ENCODE measurements around the gene C2CD2.
"Not testable (repeated sequence)": the region's sequence is repeated elsewhere in the genome, so short reads cannot be mapped to it uniquely, and the experiment has no call there.

Gene C2CD2

DNA sequence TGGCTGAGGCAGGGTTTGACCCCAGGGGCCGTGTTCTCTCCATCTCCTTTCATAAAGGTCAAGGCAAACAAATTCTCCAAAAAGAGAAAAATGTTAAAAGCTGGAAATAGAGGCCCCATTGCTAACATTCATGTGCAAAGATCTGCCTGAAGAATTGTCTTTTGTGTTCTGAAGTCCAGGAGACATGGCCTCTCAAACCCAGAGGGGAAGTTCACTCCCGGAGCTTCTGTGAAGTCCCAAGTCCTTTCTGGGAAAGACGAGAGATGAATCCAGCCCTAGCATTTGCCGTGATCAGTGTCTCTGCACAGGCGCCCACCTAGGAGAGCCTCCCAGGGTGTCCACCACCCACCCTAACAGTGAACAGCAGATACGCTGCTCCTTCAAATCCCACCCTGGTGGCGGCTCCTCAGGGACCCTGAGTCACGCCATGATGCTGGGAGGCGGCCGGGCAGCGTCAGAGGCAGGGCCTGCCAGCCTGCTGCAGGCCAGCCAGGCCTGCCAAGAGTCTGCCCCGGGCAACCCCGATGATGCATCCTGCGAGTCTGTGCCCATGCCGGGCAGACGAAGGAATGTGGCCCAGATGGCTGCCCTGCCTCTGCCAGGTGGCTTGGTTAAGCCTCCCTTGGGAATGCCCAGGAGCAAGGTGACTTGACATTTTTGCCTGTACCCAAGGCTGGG, 5.2 kb upstream of the C2CD2 start:
- DNase-seq (ENCODE audit: low read depth), result no peak

DNA sequence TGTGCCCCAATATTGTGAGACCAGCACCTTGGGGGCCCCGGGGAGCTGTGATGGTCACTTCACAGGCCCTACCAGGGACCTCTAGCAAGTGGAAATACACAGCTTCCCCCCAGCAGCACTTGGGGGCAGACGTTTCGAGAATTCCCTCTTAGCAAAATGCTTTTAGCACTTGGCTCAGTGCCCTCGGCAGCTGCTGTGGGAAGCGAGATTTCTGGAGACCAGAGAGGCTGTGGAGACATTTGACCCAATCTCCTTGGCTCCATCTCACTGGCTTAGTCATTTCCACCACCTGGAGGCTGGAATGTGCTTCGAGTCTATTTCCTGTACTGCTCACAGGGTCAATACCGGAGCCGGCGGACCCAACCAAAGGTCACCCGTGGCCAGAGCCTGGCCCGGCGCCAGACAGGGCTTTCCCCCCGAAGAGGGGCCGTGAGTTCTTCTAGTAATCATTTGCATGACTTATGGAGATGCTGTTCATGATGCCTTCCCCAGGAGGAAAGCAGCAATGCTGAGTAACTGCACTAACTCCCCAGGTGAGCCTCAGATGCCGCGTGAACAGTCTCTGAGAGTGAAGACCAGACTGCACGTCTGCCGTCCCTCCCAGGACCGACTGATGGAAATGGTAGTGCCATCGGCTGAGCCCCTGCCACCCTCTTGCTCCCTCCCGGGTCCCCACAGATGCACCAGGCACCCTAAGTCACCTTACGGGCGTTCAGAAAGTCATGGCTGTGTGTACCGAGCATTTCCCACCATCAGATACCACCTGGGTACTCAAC, 4.4 kb upstream of the C2CD2 start:
- peak; percentile 64 for DNase-seq (ENCODE audit: low read depth)

DNA sequence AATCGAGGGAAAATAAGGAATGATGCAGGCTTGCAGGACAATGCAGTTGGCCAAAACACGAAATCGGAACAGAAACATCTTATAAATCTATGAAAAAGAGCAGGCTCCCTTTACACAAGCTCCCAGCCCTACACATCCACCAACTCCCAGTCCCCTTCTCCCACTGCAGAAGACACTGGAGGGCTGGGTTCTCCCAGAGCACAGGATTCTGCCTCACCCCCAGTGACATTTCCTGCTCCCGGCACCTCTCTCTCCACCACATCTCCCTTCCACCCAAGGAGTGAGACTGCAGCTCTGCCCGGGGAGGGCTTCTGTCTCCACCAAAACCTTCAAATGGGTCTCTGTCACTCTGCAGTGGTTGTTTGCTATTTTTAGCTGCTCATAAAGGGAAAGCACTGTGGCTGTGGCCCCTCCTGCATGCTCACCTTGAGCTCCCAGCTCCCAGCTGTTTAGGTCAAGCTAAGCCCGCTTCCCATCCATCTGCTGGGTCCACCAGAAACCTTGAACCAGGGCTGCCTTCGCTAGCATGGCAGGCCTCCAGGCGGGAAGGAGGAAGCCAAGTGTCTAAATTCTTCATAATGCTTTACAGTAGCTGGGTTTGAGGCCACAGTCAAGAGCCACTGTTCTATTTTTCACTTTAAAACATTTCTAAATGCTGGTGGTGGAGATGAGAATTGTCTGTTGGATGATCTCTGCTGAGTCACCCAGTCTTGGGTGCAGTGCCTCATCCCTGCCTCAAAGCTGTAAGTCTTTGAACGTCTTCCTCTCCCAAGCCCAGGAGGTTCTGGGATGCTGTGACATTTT, 3.3 kb upstream of the C2CD2 start:
- no peak for DNase-seq (ENCODE audit: low read depth)

DNA sequence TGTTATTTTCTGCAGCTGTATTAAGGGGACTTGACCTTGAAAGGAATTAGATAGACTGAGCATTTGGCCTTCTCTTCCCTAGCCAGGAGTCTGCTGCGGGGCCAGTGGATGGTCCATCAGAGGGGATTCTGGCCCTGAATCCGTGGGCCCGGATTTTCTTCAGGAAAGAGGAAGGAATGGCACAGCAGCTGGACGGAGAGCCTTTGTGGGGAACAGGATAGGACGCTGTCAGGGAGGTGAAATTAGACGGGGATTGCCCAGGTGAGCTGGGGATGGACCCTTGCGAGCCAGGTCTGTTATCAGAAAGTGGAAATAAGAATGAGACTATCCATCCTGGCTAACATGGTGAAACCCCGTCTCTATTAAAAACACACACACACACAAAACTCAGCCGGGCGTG, 1.7 kb upstream of the C2CD2 start:
- DNase-seq (ENCODE audit: low read depth), result no peak

DNA sequence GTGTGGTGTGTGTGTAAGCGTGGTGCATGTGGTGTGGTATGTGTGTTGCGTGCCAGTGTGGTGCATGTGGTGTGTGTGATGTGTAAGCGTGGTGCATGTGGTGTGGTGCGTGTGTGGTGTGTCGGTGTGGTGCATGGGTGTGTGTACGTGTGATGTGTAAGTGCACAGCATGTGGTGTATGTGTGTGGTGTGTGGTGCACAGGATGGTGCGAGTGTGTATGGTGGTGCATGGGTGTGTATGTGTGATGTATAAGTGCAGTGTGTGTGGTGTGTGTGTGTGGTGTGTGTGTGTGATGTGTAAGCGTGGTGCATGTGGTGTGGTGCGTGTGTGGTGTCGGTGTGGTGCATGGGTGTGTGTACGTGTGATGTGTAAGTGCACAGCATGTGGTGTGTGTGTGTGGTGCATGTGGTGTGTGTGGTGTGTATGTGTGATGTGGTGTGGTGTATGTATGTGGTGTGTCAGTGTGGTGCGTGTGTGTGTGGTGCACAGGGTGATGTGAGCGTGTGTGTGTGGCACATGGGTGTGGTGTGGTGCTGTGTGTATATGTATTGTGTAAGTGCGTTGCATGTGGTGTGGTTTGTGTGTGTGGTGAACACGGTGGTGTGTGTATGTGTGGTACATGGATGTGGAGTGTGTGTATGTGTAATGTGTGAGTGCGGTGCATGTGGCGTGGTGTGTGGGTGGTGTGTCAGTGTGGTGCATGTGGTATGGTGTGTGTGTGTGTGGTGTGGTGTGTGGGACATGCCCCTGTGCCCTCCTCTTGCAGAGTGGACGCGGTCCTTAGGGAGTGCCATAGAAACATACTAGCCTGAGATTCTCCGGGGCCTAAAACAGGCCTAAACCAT, 1.1 kb upstream of the C2CD2 start:
- DNase-seq (ENCODE audit: low read depth), result no peak

DNA sequence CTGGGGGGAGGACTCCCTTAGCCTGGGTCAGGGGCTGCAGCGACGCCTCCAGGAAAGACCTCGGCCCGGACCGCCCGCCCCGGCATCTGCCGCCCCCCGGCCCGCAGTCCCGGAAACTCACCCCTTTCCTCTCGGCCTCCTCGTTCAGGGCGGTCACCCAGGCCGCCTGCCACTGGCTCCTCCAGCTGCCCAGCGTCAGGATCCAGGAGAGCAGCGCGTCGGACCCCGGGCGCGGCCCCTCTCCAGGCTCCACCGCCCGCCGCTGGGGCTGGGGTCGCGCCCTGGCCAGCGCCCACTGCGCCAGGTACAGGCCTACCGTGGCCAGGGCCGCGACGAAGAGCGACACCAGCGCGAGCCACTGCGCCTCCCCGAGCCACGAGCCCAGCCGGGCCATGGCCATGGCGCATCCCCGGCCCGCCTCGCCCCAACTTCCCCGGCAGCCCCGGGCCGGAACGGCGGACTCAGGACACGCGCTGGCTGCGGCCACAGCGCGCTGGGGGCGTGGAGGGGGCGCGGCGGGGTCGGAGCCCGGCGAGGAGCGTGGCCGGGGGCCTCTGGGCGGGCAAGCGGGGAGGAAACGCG, 478 bp downstream of the C2CD2 start:
- DNase-seq (ENCODE audit: low read depth), result no peak

DNA sequence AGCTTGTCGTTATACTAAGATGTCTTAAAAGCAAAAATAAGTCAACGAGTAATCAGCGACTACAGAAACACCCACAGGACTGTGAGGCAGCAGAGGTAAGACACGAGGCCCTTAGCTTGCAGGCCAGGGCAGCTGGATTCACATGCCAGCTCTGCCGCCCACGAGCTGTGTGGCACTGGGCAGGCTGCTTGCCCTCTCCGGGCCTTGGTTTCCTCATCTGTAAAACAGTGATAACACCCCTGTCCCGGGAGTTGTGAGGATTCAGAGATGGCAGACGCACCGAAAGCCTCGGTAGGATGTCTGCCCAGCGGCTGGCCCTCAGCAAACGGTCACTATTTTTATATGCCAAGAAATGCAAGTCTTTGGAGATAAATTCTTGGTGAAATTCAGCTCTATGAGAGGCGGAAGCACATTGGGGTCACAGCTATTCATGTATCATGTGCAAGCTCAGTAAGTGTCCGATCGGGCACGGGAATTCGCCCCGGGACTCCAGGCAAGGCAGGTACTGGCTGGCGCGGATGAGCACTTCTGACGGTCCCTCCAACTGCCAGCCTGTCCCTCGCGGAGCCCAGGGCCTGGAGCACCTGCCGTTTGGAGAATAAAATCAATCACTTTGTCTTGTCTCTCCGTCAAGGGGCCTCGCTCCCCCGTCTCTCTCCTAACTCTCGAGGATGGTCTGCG, 1.1 kb downstream of the C2CD2 start:
- DNase-seq (ENCODE audit: low read depth), result no peak

DNA sequence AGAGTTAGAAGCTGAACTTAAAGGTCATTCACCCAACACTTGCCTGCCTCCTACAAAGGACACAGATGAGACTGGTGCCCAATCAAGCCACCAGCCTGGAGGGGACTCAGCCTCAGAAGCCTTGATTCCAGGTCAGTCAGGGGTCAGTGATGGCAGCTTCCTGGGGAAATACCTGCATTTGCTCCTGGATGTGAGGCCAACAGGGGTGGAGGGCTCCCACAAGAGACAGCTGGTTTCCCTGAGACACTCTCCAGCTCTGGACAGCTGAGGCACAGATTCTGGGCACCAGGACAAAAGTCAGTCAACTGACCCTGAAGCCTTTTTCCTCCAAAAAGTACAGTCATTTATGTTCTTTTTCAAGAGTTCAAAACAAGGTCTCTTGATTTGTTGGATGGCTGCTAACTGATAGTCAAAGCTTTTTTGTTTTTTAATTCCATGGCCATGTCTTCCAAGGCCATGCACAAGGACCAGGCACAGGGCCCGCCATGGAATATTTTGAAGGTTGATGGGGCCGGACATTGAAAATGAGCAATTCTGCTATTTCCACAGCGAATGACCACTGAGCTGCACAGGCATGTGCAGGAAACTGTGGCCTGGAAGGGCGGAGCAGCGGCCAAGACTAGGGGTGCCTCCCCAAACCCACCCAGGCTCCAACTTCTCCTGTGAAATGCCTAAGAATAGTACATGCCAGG, 1.8 kb downstream of the C2CD2 start:
- DNase-seq (ENCODE audit: low read depth), result no peak

DNA sequence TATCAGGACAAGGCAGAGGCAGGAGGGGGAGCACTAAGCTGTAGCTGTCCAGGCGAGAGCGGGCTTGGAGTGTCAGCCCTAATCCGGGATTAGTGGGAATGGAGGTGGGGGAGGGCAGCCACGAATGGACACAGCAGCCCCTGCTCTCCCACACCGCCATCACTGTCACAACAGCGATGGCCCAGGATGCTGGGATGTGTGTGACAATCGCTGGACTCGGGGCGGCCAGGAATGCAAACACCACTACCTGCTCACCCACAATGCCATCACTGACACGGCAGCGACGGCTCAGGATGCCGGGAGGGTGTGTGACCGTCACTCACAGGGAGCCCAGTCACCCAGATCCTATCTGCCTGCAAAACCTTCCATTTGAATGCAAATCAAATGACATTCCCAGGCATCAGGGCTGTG, 2.9 kb downstream of the C2CD2 start:
- no peak for DNase-seq (ENCODE audit: low read depth)

DNA sequence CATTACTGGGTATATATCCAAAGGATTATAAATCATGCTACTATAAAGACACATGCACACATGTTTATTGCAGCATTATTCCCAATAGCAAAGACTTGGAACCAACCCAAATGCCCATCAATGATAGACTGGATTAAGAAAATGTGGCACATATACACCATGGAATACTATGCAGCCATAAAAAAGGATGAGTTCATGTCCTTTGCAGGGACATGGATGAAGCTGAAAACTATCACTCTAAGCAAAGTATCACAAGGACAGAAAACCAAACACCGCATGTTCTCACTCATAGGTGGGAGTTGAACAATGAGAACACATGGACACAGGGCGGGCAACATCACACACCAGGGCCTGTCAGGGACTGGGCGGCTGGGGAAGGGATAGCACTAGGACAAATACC, 4.2 kb downstream of the C2CD2 start:
- DNase-seq (ENCODE audit: low read depth), result not testable (repeated sequence)

DNA sequence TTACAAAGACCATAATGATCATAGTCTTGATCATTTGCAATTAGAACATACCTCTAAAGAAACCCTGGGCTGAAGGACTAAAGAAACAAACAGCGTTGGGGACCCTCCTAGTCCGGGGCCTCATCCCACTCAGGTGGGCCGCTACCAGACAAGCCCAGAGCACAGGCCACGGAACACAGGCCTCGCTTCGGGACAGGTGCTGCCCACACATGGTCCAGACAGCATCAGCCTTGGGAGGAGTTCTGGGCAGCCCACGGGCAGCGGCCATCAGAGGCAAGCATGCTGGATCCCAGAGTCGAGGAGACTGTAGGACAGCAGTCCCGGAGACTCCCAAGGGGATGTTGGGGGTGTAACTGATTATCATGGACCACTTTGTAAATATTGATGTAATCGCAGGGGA, 4.9 kb downstream of the C2CD2 start:
- DNase-seq (ENCODE audit: low read depth), result no peak

DNA sequence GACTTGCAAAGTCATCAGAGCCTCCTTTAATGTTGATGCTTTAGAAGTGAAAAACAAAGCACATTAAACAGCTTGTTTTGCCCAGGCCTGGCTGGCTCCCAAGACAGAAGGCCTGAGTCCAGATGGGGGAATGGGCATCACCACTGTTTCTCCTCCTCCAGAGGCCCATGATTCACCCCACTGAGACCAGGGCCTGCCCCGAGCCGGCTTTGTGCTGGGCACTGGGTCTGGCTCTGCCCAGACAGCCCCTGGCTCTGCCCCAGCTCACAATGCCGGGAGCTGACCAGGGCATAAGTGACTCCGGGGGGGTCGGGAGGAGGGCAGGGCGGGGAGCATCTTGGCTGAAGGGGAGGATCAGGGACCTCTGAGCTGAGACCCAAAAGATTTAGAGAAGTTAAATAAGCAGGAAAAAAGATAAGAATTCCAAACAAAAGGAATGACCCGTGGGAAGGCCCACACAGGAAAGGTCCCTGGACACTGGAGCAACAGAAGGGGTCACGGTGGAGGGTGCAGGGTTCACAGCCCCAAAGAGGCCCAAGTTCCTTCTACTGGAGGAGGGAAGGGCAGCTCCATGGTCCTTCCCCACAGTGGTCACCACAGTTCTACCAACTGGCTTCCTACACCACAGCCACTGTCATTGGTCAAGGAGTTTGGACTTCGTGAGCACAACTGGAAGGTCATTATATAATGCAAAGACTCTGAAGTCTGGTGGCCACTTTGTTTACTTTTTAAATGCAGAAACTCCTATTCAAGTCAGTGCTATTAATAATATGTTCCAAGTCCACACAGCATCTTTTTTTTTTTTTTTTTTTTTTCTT, 5.5 kb downstream of the C2CD2 start:
- DNase-seq (ENCODE audit: low read depth), result no peak

DNA sequence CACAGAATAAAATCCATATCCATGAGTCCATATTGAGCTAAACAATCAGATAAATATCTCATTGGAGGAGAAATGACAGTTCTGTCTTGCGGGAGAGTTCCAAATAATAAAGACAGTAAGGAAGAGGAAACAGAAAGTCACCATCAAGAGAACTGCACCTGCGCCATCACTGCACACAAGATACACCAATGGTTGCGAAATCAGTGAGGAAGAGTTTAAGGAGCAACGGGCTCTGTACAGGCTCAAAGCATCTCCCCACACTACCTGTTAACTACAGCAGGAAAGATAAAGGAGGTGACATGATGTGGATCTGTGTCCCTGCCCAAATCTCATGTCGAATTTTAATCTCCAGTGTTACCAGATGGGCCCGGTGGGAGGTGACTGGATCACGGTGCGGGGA, 7.8 kb downstream of the C2CD2 start:
- DNase-seq (ENCODE audit: low read depth), result no peak

DNA sequence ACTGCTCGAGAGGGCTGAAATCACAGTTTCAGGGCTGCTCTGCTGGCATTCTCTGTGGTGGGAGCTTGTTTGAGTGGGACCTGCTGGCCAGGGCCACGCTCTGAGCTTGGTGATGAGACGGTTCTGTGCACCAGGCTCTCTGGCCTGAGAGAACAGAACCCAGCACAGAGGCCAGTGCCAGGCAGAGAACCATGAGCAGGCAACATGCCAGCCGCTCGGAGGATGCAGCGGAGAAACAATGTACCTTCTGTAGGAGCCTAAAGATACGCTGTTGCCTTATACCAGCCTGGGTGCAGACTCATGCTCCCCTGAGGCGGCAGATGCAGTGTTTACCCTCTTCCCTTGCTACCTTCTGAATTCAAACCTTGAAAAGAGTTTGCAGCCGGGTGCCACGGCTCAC, 10.0 kb downstream of the C2CD2 start:
- DNase-seq (ENCODE audit: low read depth), result no peak

DNA sequence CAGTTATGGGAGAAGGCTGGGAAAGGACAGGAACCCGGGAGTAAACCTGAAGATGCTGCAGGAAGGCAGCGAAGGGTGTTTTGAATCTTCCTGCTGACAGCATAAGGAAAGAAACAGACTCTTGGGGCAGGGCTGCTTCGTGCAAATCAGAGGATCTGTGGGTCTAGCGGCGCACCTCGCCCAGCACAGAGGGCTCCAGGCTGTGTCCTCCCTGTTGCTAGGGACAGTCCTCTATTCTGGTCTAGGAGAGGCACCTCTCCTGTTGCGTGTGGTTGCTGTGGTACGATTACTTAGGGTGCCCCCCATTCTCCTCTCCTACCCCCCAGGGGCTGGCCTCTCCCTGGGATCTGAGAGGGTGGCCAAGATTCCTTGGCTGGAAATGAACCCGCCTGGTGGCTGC, 11.4 kb downstream of the C2CD2 start:
- no peak for DNase-seq (ENCODE audit: low read depth)

DNA sequence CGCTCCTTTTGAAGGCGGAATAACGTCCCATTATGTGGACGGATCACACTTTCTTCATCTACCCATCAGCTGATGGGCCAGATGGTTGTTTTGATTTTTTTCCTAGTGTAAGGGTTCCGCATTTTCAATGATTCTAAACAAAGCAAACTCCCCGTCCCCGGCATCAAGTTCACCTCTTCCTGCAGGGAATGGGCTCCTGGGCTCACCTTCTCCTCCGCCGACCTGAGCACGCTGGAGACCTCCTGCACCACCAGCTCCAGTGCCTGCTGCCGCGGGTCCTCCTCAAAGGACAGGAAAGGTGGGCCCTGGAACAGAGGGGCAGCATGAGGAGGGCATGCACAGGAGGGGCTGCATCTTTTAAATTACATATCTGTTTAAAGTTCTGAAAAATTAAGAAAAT, 11.9 kb downstream of the C2CD2 start:
- DNase-seq (ENCODE audit: low read depth), result no peak

DNA sequence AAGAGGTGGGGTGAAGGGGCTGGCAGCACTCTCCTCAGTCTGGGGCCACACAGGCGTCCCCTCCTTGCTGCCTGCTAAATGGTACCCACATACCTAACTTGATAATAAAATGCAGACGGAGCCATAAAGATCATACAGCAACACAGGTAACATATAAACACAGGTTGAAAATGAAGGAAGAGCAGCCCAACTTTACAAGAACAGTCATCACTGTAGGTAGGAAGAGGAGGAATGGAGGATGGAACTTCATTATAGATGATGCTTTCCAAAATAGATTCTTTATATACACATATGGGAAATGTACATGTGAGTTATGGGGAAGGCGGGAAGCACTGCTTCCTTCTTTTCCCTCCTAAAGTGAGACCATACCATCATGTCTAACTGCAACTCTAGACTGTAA, 13.4 kb downstream of the C2CD2 start:
- DNase-seq (ENCODE audit: low read depth), result no peak

DNA sequence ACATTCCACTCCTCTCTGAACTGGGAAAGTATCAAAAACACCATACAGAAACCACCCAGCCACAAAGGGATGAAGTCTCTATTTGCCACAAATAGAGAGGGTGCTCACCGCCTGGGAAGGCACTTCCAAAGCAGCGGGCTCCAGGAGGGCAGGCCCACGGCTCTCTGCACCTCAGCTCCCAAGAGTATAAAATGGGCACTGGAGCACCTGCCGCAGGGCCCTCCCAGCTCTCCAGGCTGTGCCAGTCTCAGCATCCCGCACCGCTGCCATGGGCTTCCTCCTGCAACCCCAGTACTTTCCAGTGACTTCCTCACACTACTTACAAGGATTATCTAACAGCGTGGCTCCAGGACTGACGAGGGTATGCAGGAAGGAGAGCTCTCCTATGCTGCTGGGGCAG, 14.4 kb downstream of the C2CD2 start:
- no peak for DNase-seq (ENCODE audit: low read depth)

DNA sequence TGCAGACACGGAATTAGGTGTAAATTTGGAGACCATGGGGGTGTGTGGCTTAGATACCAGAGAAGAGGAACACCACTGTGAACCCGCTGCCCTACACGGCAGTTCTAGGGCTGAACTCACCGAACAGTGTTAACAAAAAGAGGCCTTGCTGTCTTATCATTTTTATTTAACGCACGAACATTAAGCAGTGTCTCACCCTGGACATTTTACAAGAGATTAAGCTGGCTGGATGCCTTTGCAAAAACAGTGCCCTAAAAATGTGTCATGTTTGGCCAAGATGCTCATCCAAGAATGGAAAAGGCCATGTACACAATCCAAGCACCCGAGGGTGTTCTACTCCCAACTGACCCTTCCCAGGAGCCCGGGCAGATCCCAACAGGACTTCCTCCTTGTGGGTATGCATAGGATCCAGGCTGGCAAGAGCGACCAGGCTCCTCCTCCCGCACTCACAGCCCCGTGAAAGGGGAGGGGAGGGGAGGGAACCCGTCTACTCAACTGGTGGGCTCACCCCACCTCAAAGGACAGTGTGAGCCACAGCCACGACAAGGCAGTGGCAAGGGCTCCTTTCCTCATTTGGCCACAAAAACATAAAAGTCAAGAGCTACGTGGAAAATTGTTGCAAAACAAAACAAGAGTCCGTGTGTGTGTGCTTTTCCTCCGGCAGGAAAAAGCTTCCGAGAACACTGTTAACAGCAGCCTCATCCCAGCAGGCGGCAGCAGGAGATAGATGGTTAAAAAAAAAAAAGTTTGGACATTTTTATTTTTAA, 20.3 kb downstream of the C2CD2 start:
- DNase-seq (ENCODE audit: low read depth), result no peak
